ENCODE results near the gene ITPR1. TPM values are rescaled to one million over a fixed set of nuclear protein-coding genes. Genes with fewer than 3 reads are reported as not detected.

ITPR1 gene
- total and polyA plus RNA-seq, 12 donors = 9.7 to 40.3 (median 18.8) TPM

- WGBS, 2 donors = 96 to 98% methylated on average over 4 of the region's 4 CpGs
- intact Hi-C loops (cut with DNase I) = no loop called here
- no peaks in the 10 kb centered on the region for H3K4me1 ChIP-seq
- no peaks in the 10 kb centered on the region for H3K36me3 ChIP-seq
- ATAC-seq (no peak), DNase-seq (no peak)
- H3K27ac ChIP-seq = no peak overlapping the region
- no peaks in the 10 kb centered on the region for H3K27me3 ChIP-seq
- H3K9me3 ChIP-seq = peaks cover 0 to 4% (median 0%) of the 10 kb centered on the region in 11 donors
- TF ChIP-seq CTCF (IDR thresholded peaks at IDR 0.05) = no peak
- H3K4me3 ChIP-seq = no peak overlapping the region
Measured at GRCh38 chr3:4882548-4882947, 389.4 kb downstream of the ITPR1 start.

GRCh38 chr3:4883011-4883410, 389.9 kb downstream of the ITPR1 start:
- no peaks in the 10 kb centered on the region for H3K4me1 ChIP-seq
- DNase-seq = no peak
- TF ChIP-seq CTCF (IDR thresholded peaks at IDR 0.05) = no peak
- no peaks in the 10 kb centered on the region for H3K36me3 ChIP-seq
- 82 to 99% methylated on average over 3 of the region's 3 CpGs for WGBS, 2 donors
- no peak overlapping the region for H3K4me3 ChIP-seq
- no peak overlapping the region for H3K27ac ChIP-seq
- ATAC-seq = no peak
- H3K9me3 ChIP-seq = peaks cover 0 to 4% (median 0%) of the 10 kb centered on the region in 11 donors
- H3K27me3 ChIP-seq = no peaks in the 10 kb centered on the region
- intact Hi-C loops (cut with DNase I) = no loop called here

- Histone ChIP-seq H3K9me3 (peaks cover 0 to 4% (median 0%) of the 10 kb centered on the region in 11 donors), H3K27me3 (no peaks in the 10 kb centered on the region), H3K36me3 (no peaks in the 10 kb centered on the region), H3K27ac (no peak overlapping the region), H3K4me1 (peaks cover 0 to 14% (median 0%) of the 10 kb centered on the region in 9 donors), H3K4me3 (no peak overlapping the region)
- WGBS, 2 donors = 85 to 87% methylated on average over 3 of the region's 3 CpGs
- no peak for TF ChIP-seq CTCF (IDR thresholded peaks at IDR 0.05)
- intact Hi-C loops (cut with DNase I) = no loop called here
- ATAC-seq (no peak), DNase-seq (no peak)
Measured at GRCh38 chr3:4884888-4885287, 391.7 kb downstream of the ITPR1 start.

- peaks cover 0 to 17% (median 0%) of the 10 kb centered on the region in 9 donors for H3K4me1 ChIP-seq
- ATAC-seq (no peak), DNase-seq (no peak)
- no peaks in the 10 kb centered on the region for H3K36me3 ChIP-seq
- peaks cover 0 to 4% (median 0%) of the 10 kb centered on the region in 11 donors for H3K9me3 ChIP-seq
- H3K4me3 ChIP-seq = no peak overlapping the region
- H3K27me3 ChIP-seq = no peaks in the 10 kb centered on the region
- intact Hi-C loops (cut with DNase I) = no loop called here
- WGBS, 2 donors = 63 to 67% methylated on average over 3 of the region's 3 CpGs
- no peak for TF ChIP-seq CTCF (IDR thresholded peaks at IDR 0.05)
- no peak overlapping the region for H3K27ac ChIP-seq
Measured at GRCh38 chr3:4885316-4885715, 392.2 kb downstream of the ITPR1 start.

Measured in heart right ventricle (tissue), 16 donors.